H1 (cell line): ENCODE results near the gene TCF4. TPM values are rescaled to one million over a fixed set of nuclear protein-coding genes. Genes with fewer than 3 reads are reported as not detected.

Experiments used
- CHD1 ChIP-seq: IDR thresholded peaks from 2 replicates; pipeline ENCODE4 v1.6.1; 2012; ENCODE audit warnings: low read depth, low read length, improper control_type of control experiment
- CHD2 ChIP-seq: IDR thresholded peaks from 2 replicates; pipeline ENCODE4 v1.6.1; 2012; ENCODE audit warnings: low read length, improper control_type of control experiment
- JUN ChIP-seq: IDR thresholded peaks from 2 replicates; pipeline ENCODE4 v1.6.1; 2011; ENCODE audit warnings: low read depth, mild to moderate bottlenecking, improper control_type of control experiment, low read length
- NRF1 ChIP-seq: IDR thresholded peaks from 2 replicates; pipeline ENCODE4 v1.6.1; 2011; ENCODE audit warnings: mild to moderate bottlenecking, low read depth, low read length, improper control_type of control experiment
- TAF7 ChIP-seq: optimal IDR thresholded peaks from 2 replicates; pipeline ENCODE3; 2011; ENCODE audit warnings: low read depth, mild to moderate bottlenecking, inconsistent platforms, low read length, moderate library complexity, borderline replicate concordance
- TCF12 ChIP-seq: IDR thresholded peaks from 2 replicates; pipeline ENCODE4 v1.6.1; 2011; ENCODE audit warnings: low read depth, mild to moderate bottlenecking, low read length
- polyA plus RNA-seq, 7 experiments: library from polyadenylated mRNA; depleted of rRNA in 3 of 7; stranded (reverse) in 5 of 7; unstranded in 2 of 7; fragments of >200 nt in 5 of 7; fragments of 200-250 nt in 2 of 7; gene quantifications; 1 replicate in 5 of 7; 2 replicates in 1 of 7; 4 replicates in 1 of 7; pipeline versions ENCODE4 v1.2.1 to v1.2.3, GENCODE V29; 2011 to 2013; ENCODE audit warnings: missing spikeins in 2 of 7, mixed read lengths in 2 of 7
- total RNA-seq: library from RNA; stranded (reverse); fragmentation: NEBNext Ultra II Directional; extraction: Animal tissue kit (Norgen Biotek cat#: 25700); gene quantifications from 2 replicates; pipeline ENCODE4 v1.2.1, GENCODE V29; 2021

TCF4 gene
- total and polyA plus RNA-seq, 2 of the 8 experiments (the other 6 are each of a cell fraction or from before 2014, with no cell fraction given), result 59.3 to 118 TPM

GRCh38 chr18:55390898-55391297 is 197.1 kb downstream of the TCF4 start (continued):
- TF ChIP-seq CHD1, result no peak
- TF ChIP-seq TAF7, result no peak
- TF ChIP-seq TCF12, result no peak
- no peak for TF ChIP-seq CHD2
- no peak for TF ChIP-seq NRF1
- TF ChIP-seq JUN, result no peak
